HG03064 (cell line): ENCODE measurements around the gene CDPF1.

Source experiments
- ATAC-seq: cut with Tn5 transposase; IDR thresholded peaks from one replicate; pipeline ENCODE4 v1.9.1; 2021; ENCODE audit warnings: low read depth; ENCODE audit not compliant: unreplicated experiment

The CDPF1 gene

GRCh38 chr22:46250035-46250782, at the start of gene CDPF1:
TSS of gene CDPF1 (minus strand) at chr22:46250293. CDS start at chr22:46248284, 2,009 bp downstream.
- ATAC-seq: peak; percentile 68

- ATAC-seq: no peak
Measured at GRCh38 chr22:46299101-46299500, 49.0 kb upstream of the CDPF1 start.

GRCh38 chr22:46297151-46297812, 47.2 kb upstream of the CDPF1 start:
- ATAC-seq: peak; percentile 3

- peak; percentile 89 for ATAC-seq
Measured at GRCh38 chr22:46296257-46297150, 46.4 kb upstream of the CDPF1 start, which contains the start of gene GTSE1. TSS of gene GTSE1 (plus strand) at chr22:46296870. CDS start at chr22:46297401, 531 bp downstream.

GRCh38 chr22:46295277-46295971, 45.3 kb upstream of the CDPF1 start:
- ATAC-seq: no peak

- no peak for ATAC-seq
Measured at GRCh38 chr22:46294784-46295183, 44.7 kb upstream of the CDPF1 start.

GRCh38 chr22:46293577-46294260, 43.6 kb upstream of the CDPF1 start:
- no peak for ATAC-seq

- ATAC-seq: no peak
Measured at GRCh38 chr22:46292732-46293131, 42.6 kb upstream of the CDPF1 start.

- ATAC-seq: no peak
Measured at GRCh38 chr22:46292173-46292572, 42.1 kb upstream of the CDPF1 start.

GRCh38 chr22:46290843-46291785, 41.0 kb upstream of the CDPF1 start:
- ATAC-seq: no peak

GRCh38 chr22:46290121-46290842, 40.2 kb upstream of the CDPF1 start:
- ATAC-seq: no peak

- ATAC-seq: no peak
Measured at GRCh38 chr22:46289244-46289891, 39.3 kb upstream of the CDPF1 start.

- ATAC-seq: no peak
Measured at GRCh38 chr22:46288846-46289243, 38.8 kb upstream of the CDPF1 start.

GRCh38 chr22:46287873-46288751, 38.0 kb upstream of the CDPF1 start:
- ATAC-seq: peak; percentile 62

GRCh38 chr22:46286941-46287872, 37.1 kb upstream of the CDPF1 start:
- no peak for ATAC-seq

GRCh38 chr22:46286006-46286405, 35.9 kb upstream of the CDPF1 start:
- no peak for ATAC-seq
